GM13977 (cell line): ENCODE results near the gene TXNL1.
"Not testable (repeated sequence)": the region's sequence is repeated elsewhere in the genome, so short reads cannot be mapped to it uniquely, and the experiment has no call there.

Experiments
- DNase-seq: peaks from one replicate; pipeline ENCODE4 v3.0.0; 2012; ENCODE audit warnings: low spot score
- in situ Hi-C: fragments of 300-500 bp; cut with MboI; formaldehyde crosslinking; loops from one replicate; pipeline ENCODE4 v1.12.0; 2022; ENCODE audit warnings: low sequenced_read_pairs, low pct_unique_long_range_greater_than_20kb, mixed read lengths, inconsistent platforms; ENCODE audit not compliant: unreplicated experiment
- TF ChIP-seq, protein P1 (sequence below): IDR thresholded peaks from 2 replicates; pipeline ENCODE4 v1.5.1; 2012; ENCODE audit warnings: mild to moderate bottlenecking, control low read depth; ENCODE audit not compliant: insufficient read depth; ENCODE audit errors: extremely low read depth, missing control alignments

Gene TXNL1

GRCh38 chr18:56576826-56577573, 61.4 kb downstream of the TXNL1 start:
- in situ Hi-C loops: no loop called here

DNA sequence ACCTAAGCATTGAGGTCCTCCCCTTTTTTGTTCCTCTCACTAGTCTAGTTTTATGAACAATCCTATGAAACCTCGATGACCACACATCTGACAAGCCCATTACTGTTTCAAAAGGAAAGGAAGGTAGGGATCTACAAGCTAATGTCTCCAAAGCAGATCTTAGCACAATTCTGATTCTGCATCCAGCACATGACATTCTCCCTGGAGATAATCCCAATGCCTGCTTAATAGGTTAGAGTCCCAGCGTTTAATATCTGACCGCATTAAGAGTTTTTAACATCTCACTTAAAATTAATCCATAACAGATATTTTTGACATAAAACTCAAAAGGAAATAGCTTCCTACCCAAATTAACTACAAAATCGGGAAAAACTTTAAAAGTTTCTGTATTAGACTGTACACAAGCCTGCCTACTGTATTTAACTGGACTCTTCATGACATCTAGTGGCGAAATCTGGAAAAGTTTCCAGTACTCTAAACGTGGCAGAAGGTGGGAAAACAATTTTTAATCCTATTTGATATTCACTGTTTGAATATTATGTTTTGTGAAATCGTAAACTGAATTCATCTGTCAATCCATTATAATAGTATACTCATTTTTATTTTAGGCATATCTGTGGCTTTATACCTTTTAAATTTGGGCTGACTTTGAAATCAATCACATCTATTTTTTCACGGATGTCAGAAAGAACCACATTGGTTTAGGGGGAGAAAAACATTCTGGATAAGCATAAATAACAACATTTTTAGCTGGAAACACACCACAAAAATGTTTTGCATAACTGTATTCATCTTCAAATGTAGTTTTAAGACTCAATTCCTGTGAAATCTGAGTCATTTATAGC, 62.4 kb downstream of the TXNL1 start:
- TF ChIP-seq, protein P1, sequence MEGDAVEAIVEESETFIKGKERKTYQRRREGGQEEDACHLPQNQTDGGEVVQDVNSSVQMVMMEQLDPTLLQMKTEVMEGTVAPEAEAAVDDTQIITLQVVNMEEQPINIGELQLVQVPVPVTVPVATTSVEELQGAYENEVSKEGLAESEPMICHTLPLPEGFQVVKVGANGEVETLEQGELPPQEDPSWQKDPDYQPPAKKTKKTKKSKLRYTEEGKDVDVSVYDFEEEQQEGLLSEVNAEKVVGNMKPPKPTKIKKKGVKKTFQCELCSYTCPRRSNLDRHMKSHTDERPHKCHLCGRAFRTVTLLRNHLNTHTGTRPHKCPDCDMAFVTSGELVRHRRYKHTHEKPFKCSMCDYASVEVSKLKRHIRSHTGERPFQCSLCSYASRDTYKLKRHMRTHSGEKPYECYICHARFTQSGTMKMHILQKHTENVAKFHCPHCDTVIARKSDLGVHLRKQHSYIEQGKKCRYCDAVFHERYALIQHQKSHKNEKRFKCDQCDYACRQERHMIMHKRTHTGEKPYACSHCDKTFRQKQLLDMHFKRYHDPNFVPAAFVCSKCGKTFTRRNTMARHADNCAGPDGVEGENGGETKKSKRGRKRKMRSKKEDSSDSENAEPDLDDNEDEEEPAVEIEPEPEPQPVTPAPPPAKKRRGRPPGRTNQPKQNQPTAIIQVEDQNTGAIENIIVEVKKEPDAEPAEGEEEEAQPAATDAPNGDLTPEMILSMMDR: peak; percentile 52
- in situ Hi-C loops: no loop called here
- peak; percentile 59 for DNase-seq

More at GRCh38 chr18:56576826-56577573, 61.4 kb downstream of the TXNL1 start:
- TF ChIP-seq, protein P1: no peak
- no peak for DNase-seq

DNA sequence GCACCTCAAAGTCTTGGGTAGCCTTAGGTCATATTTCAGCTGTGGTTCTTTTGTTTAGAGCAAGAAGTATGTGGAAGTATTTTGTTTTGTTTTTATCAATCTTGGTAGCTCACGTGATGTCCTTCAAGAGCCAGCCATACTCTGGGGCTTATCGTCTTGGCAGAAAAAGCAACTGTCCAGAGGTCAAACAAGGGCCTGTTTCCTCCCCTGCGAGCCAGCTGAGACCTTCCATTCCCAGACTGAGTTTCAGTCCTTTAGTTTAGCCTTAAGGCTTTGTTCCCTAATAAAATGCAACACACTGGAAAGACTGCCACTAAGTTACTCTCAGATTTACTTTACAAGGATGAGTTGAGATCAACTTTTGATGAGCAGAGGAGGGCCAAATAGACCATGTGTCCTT, 63.5 kb downstream of the TXNL1 start:
- DNase-seq: no peak
- TF ChIP-seq, protein P1: no peak
- in situ Hi-C loops: no loop called here

DNA sequence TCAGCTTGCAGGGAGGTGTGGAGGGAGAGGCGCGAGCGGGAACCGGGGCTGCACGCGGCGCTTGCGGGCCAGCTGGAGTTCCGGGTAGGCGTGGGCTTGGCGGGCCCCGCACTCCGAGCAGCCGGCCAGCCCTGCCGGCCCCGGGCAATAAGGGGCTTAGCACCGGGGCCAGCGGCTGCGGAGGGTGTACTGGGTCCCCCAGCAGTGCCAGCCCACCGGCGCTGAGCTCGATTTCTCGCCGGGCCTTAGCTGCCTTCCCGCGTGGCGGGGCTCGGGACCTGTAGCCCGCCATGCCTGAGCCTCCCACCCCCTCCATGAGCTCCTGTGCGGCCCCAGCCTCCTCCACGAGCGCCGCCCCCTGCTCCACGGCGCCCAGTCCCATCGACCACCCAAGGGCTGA, 66.1 kb downstream of the TXNL1 start:
- in situ Hi-C loops, DNase-seq: not testable (repeated sequence)

- TF ChIP-seq, protein P1: no peak
- in situ Hi-C loops: no loop called here
- DNase-seq: no peak
Observed at GRCh38 chr18:56570978-56571377, 67.4 kb downstream of the TXNL1 start.

GRCh38 chr18:56569416-56569815, 69.0 kb downstream of the TXNL1 start:
- DNase-seq: no peak
- TF ChIP-seq, protein P1: no peak
- in situ Hi-C loops: no loop called here

DNA sequence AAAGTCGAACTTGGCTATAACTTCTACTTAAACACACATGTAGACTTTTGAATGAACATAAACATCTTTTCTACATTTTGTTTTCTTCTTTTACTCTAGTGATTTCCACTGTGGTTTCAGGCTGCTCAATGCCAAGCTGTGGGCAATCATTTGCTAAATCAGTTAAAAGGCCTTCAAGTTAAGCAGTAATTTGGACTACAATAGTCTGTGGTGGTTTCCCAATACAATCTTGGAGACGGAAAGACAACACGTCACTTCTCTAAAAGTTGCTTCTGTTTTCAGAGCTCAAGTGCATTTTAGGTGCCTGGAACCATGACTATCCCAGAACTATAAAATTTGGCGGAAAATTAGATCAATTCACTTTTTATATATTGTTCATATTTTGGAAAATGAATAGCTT, 69.4 kb downstream of the TXNL1 start:
- DNase-seq: no peak
- in situ Hi-C loops: no loop called here
- TF ChIP-seq, protein P1: no peak
